ENCODE measurements around the gene NR1I3. TPM values are rescaled to one million over a fixed set of nuclear protein-coding genes. Genes with fewer than 3 reads are reported as not detected.

NR1I3 gene
- total and polyA plus RNA-seq, 2 of the 13 experiments (the other 11 are each of a cell fraction or from before 2014, with no cell fraction given), result 0.62 to 0.95 TPM

DNA sequence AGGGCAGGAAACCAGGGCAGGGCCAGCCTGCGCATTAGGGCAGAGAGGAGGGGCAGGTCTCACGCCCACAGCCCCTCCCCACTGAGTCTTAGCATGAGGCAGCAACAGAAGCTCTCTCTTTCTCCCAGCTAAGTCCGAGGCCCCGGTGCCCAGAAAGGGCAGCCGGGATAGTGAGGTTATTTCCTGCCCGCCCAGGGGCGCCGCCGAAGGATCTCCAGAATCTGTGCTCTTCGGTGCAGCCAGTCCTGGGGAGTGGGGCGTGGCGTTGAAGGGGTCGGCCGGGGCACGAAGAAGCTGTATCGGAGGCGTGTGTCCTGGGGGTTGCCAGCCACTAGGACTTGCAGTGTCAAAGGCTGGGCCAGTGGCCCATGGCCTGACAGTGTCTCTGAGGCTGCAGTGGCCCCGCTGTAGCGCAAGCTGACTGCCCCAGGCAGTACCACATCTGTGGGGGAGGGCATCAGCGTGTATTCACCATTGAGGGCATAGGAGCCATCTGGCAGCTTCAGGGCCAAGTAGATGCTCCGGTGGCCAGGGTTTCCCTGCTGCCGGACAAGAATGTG is 47.0 kb downstream of the NR1I3 start:
- Histone ChIP-seq H4K20me1 (ENCODE audit: insufficient read depth, low read length) (no peaks in the 10 kb centered on the region), H2AFZ (ENCODE audit: low read length) (no peak overlapping the region), H3K79me2 (ENCODE audit: insufficient read depth, low read length) (no peaks in the 10 kb centered on the region), H3K4me1 (ENCODE audit: insufficient read depth, low read length) (peaks cover 26% of the 10 kb centered on the region), H3K27ac (ENCODE audit: extremely low read length, insufficient read depth, low read length) (no peak overlapping the region), H3K9ac (ENCODE audit: insufficient read depth, low read depth, low read length) (no peak overlapping the region), H3K27me3 (ENCODE audit: control insufficient read depth in 1 of 2, insufficient read depth in 2 of 2, low read length in 2 of 2) (no peaks in the 10 kb centered on the region), H3K4me3 (replicated peaks in 1 of 3; ENCODE audit: insufficient read depth in 1 of 3, low read depth in 2 of 3, low read length in 3 of 3) (no peak overlapping the region), H3K4me2 (ENCODE audit: low read depth, low read length) (no peak overlapping the region), H3K9me3 (ENCODE audit: low read length) (no peaks in the 10 kb centered on the region), H3K36me3 (replicated peaks in 1 of 2; ENCODE audit: control insufficient read depth in 1 of 2, insufficient read depth in 2 of 2, low read length in 2 of 2) (no peaks in the 10 kb centered on the region; a peak in 1 of 5 replicates)
- POLR2A ChIA-PET, result no interaction called here
- intact Hi-C loops (cut with micrococcal nuclease; ENCODE audit: unreplicated experiment) (no loop called here), in situ Hi-C loops (cut with HindIII; ENCODE audit: extremely low pct_ligation_motif_present, low pct_unique_long_range_greater_than_20kb) (no loop called here)
- TF ChIP-seq MED1 (CRISPR knock-in tag; IDR thresholded peaks at IDR 0.05) (no peak), ZNF263 (CRISPR knock-in tag; IDR thresholded peaks at IDR 0.05) (no peak)
- no TSS peak for BruUV-seq (replicated peaks)
- no peak for ATAC-seq
- WGBS (ENCODE audit: low lambda C conversion rate), result 88% methylated on average over 17 of the region's 22 CpGs
- FAIRE-seq, result no peak
- DNase-seq (ENCODE audit: low spot score), result no peak
- CTCF ChIA-PET (ENCODE audit: low intra/inter-chr PET ratio, low total read pairs), result no interaction called here

DNA sequence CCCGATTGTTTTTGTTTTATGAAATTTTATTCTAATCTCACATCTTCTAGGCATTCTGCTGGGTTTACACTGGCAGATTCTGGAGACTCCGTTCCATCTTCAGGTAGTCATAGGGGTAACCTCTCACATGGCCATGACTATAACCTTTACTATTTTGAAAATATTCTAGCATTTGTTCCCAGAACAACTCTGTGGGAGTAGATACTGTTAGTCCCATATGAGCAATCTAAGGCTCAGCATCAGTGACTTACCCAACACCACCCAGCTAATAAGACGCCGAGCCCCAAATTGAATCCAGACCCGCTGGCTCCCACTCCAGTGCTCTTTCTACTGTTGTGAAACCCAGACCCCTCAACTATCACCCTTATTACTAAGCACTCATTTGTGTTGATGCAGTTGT is 49.0 kb downstream of the NR1I3 start:
- Histone ChIP-seq H2AFZ (ENCODE audit: low read length) (no peak overlapping the region), H3K27ac (ENCODE audit: extremely low read length, insufficient read depth, low read length) (no peak overlapping the region), H3K4me2 (ENCODE audit: low read depth, low read length) (no peak overlapping the region), H4K20me1 (ENCODE audit: insufficient read depth, low read length) (no peaks in the 10 kb centered on the region), H3K4me1 (ENCODE audit: insufficient read depth, low read length) (peaks cover 26% of the 10 kb centered on the region), H3K4me3 (replicated peaks in 1 of 3; ENCODE audit: insufficient read depth in 1 of 3, low read depth in 2 of 3, low read length in 3 of 3) (no peak overlapping the region), H3K27me3 (ENCODE audit: control insufficient read depth in 1 of 2, insufficient read depth in 2 of 2, low read length in 2 of 2) (no peaks in the 10 kb centered on the region), H3K9ac (ENCODE audit: insufficient read depth, low read depth, low read length) (no peak overlapping the region), H3K79me2 (ENCODE audit: insufficient read depth, low read length) (no peaks in the 10 kb centered on the region), H3K9me3 (ENCODE audit: low read length) (no peaks in the 10 kb centered on the region), H3K36me3 (replicated peaks in 1 of 2; ENCODE audit: control insufficient read depth in 1 of 2, insufficient read depth in 2 of 2, low read length in 2 of 2) (no peaks in the 10 kb centered on the region; a peak in 1 of 5 replicates)
- no peak for FAIRE-seq
- no peak for ATAC-seq
- DNase-seq (ENCODE audit: low spot score), result no peak
- in situ Hi-C loops (cut with HindIII; ENCODE audit: extremely low pct_ligation_motif_present, low pct_unique_long_range_greater_than_20kb), result no loop called here
- ChIA-PET POLR2A (no interaction called here), CTCF (ENCODE audit: low intra/inter-chr PET ratio, low total read pairs) (no interaction called here)
- intact Hi-C loops (cut with micrococcal nuclease; ENCODE audit: unreplicated experiment), result no loop called here
- BruUV-seq (replicated peaks), result no TSS peak
- WGBS (ENCODE audit: low lambda C conversion rate), result 62% methylated on average over 5 of the region's 5 CpGs
- TF ChIP-seq TCF12 (IDR thresholded peaks at IDR 0.05) (no peak), TCF12 (CRISPR knock-in tag; IDR thresholded peaks at IDR 0.05) (no peak), KLF9 (CRISPR knock-in tag; IDR thresholded peaks at IDR 0.05; ENCODE audit: low read depth) (no peak), SMC3 (IDR thresholded peaks at IDR 0.05; ENCODE audit: low read length) (no peak), ZNF672 (CRISPR knock-in tag; IDR thresholded peaks at IDR 0.05) (no peak), TEAD3 (CRISPR knock-in tag; optimal IDR thresholded peaks at IDR 0.05; ENCODE audit: borderline replicate concordance) (no peak)
- TF ChIP-seq, protein P1, sequence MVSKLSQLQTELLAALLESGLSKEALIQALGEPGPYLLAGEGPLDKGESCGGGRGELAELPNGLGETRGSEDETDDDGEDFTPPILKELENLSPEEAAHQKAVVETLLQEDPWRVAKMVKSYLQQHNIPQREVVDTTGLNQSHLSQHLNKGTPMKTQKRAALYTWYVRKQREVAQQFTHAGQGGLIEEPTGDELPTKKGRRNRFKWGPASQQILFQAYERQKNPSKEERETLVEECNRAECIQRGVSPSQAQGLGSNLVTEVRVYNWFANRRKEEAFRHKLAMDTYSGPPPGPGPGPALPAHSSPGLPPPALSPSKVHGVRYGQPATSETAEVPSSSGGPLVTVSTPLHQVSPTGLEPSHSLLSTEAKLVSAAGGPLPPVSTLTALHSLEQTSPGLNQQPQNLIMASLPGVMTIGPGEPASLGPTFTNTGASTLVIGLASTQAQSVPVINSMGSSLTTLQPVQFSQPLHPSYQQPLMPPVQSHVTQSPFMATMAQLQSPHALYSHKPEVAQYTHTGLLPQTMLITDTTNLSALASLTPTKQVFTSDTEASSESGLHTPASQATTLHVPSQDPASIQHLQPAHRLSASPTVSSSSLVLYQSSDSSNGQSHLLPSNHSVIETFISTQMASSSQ (IDR thresholded peaks at IDR 0.05; ENCODE audit: low read depth), result no peak
- TF ChIP-seq, protein P1 (CRISPR knock-in tag; IDR thresholded peaks at IDR 0.05; ENCODE audit: borderline replicate concordance), result no peak
- TF ChIP-seq, protein P2, sequence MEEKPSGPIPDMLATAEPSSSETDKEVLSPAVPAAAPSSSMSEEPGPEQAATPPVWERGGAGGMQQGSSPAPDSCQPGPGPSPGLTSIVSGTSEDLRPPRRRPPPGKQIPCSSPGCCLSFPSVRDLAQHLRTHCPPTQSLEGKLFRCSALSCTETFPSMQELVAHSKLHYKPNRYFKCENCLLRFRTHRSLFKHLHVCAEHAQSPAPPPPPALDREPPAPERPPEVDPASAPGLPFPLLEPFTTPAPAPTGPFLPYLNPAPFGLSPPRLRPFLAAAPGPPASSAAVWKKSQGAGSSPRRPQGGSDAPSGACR (CRISPR knock-in tag; IDR thresholded peaks at IDR 0.05), result no peak
